Panc1 (cell line): Measurements from ENCODE around the gene TRIL.

Source experiments
- CTCF ChIP-seq: fragments of 450-650 bp; IDR thresholded peaks from 2 replicates; pipeline ENCODE4 v1.5.1; 2017; ENCODE audit warnings: mild to moderate bottlenecking
- POLR2AphosphoS5 ChIP-seq: IDR thresholded peaks from 2 replicates; pipeline ENCODE4 v1.6.1; 2012; ENCODE audit warnings: mild to moderate bottlenecking, low read depth, low read length, moderate library complexity
- REST ChIP-seq, 2 experiments: IDR thresholded peaks; 2 replicates each; pipeline ENCODE4 v1.6.1; 2011 to 2012; ENCODE audit warnings: low read depth in 2 of 2, control low read depth in 1 of 2, low read length in 1 of 2, mild to moderate bottlenecking in 1 of 2, moderate library complexity in 1 of 2; ENCODE audit not compliant: insufficient read depth in 1 of 2
- SIN3A ChIP-seq: IDR thresholded peaks from 2 replicates; pipeline ENCODE4 v1.6.1; 2012; ENCODE audit warnings: low read depth, mild to moderate bottlenecking, low read length, moderate library complexity, borderline replicate concordance; ENCODE audit not compliant: insufficient read depth
- TCF7L2 ChIP-seq: IDR thresholded peaks from 2 replicates; pipeline ENCODE4 v1.6.1; 2011; ENCODE audit warnings: mild to moderate bottlenecking, low read depth, low read length, inconsistent platforms

GRCh38 chr7:28937103-28937502 lies 21.0 kb downstream of the TRIL start:
- no peak for TF ChIP-seq CTCF
- no peak for TF ChIP-seq REST (IDR thresholded peaks at IDR 0.05; ENCODE audit: insufficient read depth in 1 of 2, low read depth in 2 of 2, low read length in 1 of 2)
- TF ChIP-seq SIN3A = no peak
- TF ChIP-seq TCF7L2 = no peak
- TF ChIP-seq POLR2AphosphoS5 = no peak
